GM19238 (cell line): ENCODE results near the gene MRTFA.
"Not testable (repeated sequence)": the region's sequence is repeated elsewhere in the genome, so short reads cannot be mapped to it uniquely, and the experiment has no call there.

ENCODE experiments used
- DNase-seq: peaks from one replicate; pipeline ENCODE4 v3.0.0; 2011; ENCODE audit warnings: low spot score; ENCODE audit not compliant: insufficient read length

MRTFA gene

GRCh38 chr22:40660730-40661129, 24.2 kb upstream of the MRTFA start:
- DNase-seq = no peak

GRCh38 chr22:40659166-40659565, 22.6 kb upstream of the MRTFA start:
- DNase-seq = no peak

GRCh38 chr22:40656651-40657050, 20.1 kb upstream of the MRTFA start:
- not testable (repeated sequence) for DNase-seq

GRCh38 chr22:40655941-40656340, 19.4 kb upstream of the MRTFA start:
- not testable (repeated sequence) for DNase-seq

GRCh38 chr22:40654522-40655167, 18.1 kb upstream of the MRTFA start:
- no peak for DNase-seq

GRCh38 chr22:40653361-40653760, 16.8 kb upstream of the MRTFA start:
- DNase-seq = no peak

GRCh38 chr22:40651563-40652501, 15.3 kb upstream of the MRTFA start:
- no peak for DNase-seq

GRCh38 chr22:40651057-40651456, 14.5 kb upstream of the MRTFA start:
- DNase-seq = no peak

- no peak for DNase-seq
Measured at GRCh38 chr22:40648386-40648785, 11.9 kb upstream of the MRTFA start.

- DNase-seq = no peak
Measured at GRCh38 chr22:40645579-40646197, 9.2 kb upstream of the MRTFA start.

- DNase-seq = no peak
Measured at GRCh38 chr22:40642316-40642715, 5.8 kb upstream of the MRTFA start.

GRCh38 chr22:40641269-40641668, 4.8 kb upstream of the MRTFA start:
- DNase-seq = no peak

- no peak for DNase-seq
Measured at GRCh38 chr22:40638261-40638660, 1.7 kb upstream of the MRTFA start.

GRCh38 chr22:40637183-40638150, 948 bp upstream of the MRTFA start:
- DNase-seq = no peak

GRCh38 chr22:40635940-40636379, 559 bp downstream of the MRTFA start:
- DNase-seq = no peak

- no peak for DNase-seq
Measured at GRCh38 chr22:40635043-40635939, 1.2 kb downstream of the MRTFA start.

- DNase-seq = no peak
Measured at GRCh38 chr22:40634119-40634903, 2.2 kb downstream of the MRTFA start.

GRCh38 chr22:40633036-40633435, 3.5 kb downstream of the MRTFA start:
- DNase-seq = no peak

- no peak for DNase-seq
Measured at GRCh38 chr22:40631925-40632324, 4.6 kb downstream of the MRTFA start.
